ENCODE measurements around the gene KRT85. TPM values are rescaled to one million over a fixed set of nuclear protein-coding genes. Genes with fewer than 3 reads are reported as not detected.
A peak's percentile ranks its signal among the peaks of the same experiment; 100 is the strongest.

The KRT85 gene
- total RNA-seq, 1 experiment from 2014 or later = not detected

DNA sequence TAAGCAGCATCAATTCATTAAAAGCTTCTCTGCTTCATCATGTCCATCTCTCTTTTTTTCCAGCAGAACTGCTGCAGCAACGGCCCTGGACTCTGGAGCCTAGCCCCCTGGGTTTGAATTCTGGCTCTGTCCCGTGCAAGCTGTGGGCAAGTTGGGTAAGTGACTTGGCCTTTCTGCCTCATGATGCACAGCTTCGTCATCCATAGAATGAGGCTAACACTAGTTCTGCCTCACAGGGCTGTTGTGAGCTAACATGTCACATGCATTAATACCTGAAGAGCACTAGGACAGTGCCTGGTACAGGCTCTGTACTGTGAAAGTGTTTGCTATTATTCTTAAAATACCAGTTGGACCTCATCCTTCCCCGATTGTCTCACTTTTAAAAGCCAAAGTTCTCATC lies 34.6 kb upstream of the KRT85 start:
- Histone ChIP-seq H3K36me3 (no peaks in the 10 kb centered on the region), H3K27me3 (peaks cover 10% of the 10 kb centered on the region; the same call in 1 of the 2 replicates), H3K9me3 (replicated peaks) (no peaks in the 10 kb centered on the region), H3K27ac (no peak overlapping the region), H3K4me1 (no peaks in the 10 kb centered on the region), H3K4me3 (no peak overlapping the region)
- DNase-seq = no peak

DNA sequence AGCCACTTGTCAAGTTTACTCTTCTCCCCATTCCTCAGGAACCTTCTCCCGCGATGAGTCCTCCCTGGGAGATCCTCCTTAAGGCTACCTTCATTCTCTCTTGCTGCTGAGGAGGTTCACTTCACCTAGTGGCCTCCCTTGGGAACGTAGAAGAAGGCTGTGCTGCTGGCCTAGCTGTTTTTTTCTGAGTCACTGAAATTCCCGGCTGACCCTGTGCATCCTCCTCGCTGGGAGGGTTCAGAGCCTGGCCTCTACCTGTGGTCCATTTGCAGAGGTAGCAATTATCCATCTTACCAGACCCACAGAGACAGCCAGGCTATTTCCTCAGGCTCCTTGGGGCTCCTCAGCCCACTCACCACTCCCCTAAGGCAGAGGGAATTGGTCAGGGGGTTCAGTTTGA lies 34.2 kb upstream of the KRT85 start:
- Histone ChIP-seq H3K9me3 (replicated peaks) (no peaks in the 10 kb centered on the region), H3K36me3 (no peaks in the 10 kb centered on the region), H3K27ac (no peak overlapping the region), H3K4me3 (no peak overlapping the region), H3K27me3 (peaks cover 10% of the 10 kb centered on the region; the same call in 1 of the 2 replicates), H3K4me1 (no peaks in the 10 kb centered on the region)
- no peak for DNase-seq

DNA sequence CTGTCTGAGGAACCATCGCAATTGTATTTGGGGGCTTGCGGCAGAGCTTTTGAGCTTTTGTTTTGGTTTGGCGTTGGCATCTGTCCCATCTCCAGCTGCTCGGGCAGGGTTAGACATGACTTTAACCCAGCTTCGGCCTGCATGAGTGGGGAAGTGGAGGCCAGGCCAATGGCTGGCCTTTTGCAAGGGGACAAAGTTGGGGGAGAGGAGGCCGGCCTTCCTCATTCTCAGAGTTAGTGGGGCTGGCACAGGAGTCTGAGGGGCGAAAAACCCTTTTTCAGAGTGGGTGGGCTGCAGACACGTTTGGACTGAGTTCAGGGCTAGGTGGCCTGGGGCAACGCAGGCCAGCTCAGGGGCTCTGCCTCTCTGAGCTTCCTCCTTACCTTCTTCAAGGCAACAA lies 33.6 kb upstream of the KRT85 start:
- Histone ChIP-seq H3K27me3 (peaks cover 11% of the 10 kb centered on the region; the same call in 1 of the 2 replicates), H3K4me3 (no peak overlapping the region), H3K4me1 (no peaks in the 10 kb centered on the region)

DNA sequence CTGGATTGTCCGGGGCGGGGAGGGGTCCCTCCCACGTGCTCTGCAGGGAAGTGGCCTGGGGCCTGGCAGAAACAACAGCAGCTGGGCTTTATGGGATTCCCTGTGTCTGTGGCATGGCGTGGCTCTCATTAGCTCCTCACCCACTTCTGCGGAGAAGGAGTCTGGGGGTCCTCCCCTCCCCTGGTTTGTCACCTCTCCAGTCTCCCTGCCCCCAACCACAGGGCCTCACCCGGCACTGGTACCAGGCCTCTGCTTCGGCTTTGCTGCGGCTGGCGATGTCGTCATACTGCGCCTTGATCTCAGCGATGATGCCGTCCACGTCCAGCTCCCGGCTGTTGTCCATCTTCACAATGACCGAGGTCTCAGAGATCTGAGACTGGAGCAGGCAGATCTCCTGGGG lies 32.5 kb upstream of the KRT85 start:
- no peak for DNase-seq
- no peaks in the 10 kb centered on the region for H3K4me1 ChIP-seq
- no peaks in the 10 kb centered on the region for H3K9me3 ChIP-seq (replicated peaks)
- H3K27me3 ChIP-seq = peaks cover 15% of the 10 kb centered on the region; the same call in 1 of the 2 replicates
- no peaks in the 10 kb centered on the region for H3K36me3 ChIP-seq
- no peak overlapping the region for H3K4me3 ChIP-seq
- H3K27ac ChIP-seq = no peak overlapping the region

More for the DNA sequence above, 33.6 kb upstream of the KRT85 start:
- no peak overlapping the region for H3K27ac ChIP-seq
- DNase-seq = no peak
- H3K36me3 ChIP-seq = no peaks in the 10 kb centered on the region
- no peaks in the 10 kb centered on the region for H3K9me3 ChIP-seq (replicated peaks)

- peaks cover 15% of the 10 kb centered on the region; the same call in 1 of the 2 replicates for H3K27me3 ChIP-seq
- H3K27ac ChIP-seq = no peak overlapping the region
- H3K4me3 ChIP-seq = no peak overlapping the region
- H3K36me3 ChIP-seq = no peaks in the 10 kb centered on the region
- H3K9me3 ChIP-seq (replicated peaks) = no peaks in the 10 kb centered on the region
- no peak for DNase-seq
- H3K4me1 ChIP-seq = no peaks in the 10 kb centered on the region
Observed at GRCh38 chr12:52398176-52398575, 30.9 kb upstream of the KRT85 start.

DNA sequence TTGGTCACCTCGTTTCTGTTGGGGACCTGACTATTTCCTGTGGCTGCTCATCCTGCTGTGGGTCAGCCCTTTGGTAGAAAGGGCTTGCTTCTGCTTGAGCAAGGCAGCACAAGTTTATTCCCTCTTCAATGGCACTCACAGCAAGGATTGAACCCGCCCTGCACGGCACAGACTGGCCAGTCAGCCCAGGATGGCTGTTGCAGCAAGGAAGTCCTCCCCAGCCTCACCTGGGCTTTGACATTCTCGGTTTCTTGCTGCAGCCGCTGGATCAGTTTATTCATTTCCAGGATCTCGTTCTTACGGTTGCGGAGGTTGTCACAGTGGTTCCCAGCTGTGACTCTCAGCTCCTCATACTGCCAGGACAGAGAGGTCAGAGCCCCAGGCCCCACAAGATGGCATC lies 29.4 kb upstream of the KRT85 start:
- no peak overlapping the region for H3K27ac ChIP-seq
- H3K36me3 ChIP-seq = no peaks in the 10 kb centered on the region
- no peaks in the 10 kb centered on the region for H3K4me1 ChIP-seq
- peaks cover 12% of the 10 kb centered on the region for H3K27me3 ChIP-seq
- no peak overlapping the region for H3K4me3 ChIP-seq
- no peaks in the 10 kb centered on the region for H3K9me3 ChIP-seq (replicated peaks)
- no peak for DNase-seq

- Histone ChIP-seq H3K36me3 (no peaks in the 10 kb centered on the region), H3K27me3 (peaks cover 16% of the 10 kb centered on the region), H3K4me3 (no peak overlapping the region), H3K4me1 (no peaks in the 10 kb centered on the region), H3K27ac (no peak overlapping the region), H3K9me3 (replicated peaks) (no peaks in the 10 kb centered on the region)
- no peak for DNase-seq
Observed at GRCh38 chr12:52395761-52396434, 28.6 kb upstream of the KRT85 start.

- Histone ChIP-seq H3K4me3 (no peak overlapping the region), H3K4me1 (no peaks in the 10 kb centered on the region), H3K27me3 (peaks cover 16% of the 10 kb centered on the region), H3K36me3 (no peaks in the 10 kb centered on the region), H3K27ac (no peak overlapping the region), H3K9me3 (replicated peaks) (no peaks in the 10 kb centered on the region)
- no peak for DNase-seq
Observed at GRCh38 chr12:52394836-52395405, 27.6 kb upstream of the KRT85 start.

DNA sequence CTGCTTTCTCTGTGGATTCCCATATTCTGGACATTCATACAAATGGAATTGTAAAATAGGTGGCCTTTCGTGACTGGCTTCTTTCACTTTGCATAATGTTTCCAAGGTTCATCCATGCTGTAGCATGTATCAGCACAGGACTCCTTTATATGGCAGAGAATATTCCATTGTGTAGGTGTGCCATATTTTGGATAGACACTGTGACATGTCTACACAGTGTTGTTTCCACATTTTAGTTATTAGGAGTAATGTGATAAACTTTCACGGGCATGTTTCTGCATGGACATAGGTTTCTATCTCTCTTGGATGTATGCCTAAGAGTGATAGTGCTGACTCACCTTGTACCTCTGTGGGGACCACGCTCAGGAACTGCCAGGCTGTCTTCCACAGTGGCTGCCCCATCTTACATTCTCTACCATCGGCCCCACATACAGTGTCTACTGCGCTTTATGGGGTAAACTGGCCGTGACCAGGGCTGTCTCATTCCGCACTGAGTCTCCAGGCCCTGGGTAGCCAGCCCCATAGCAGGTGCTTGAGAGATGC lies 25.3 kb upstream of the KRT85 start:
- Histone ChIP-seq H3K36me3 (no peaks in the 10 kb centered on the region), H3K9me3 (replicated peaks) (no peaks in the 10 kb centered on the region), H3K4me1 (no peaks in the 10 kb centered on the region), H3K27ac (no peak overlapping the region), H3K4me3 (no peak overlapping the region), H3K27me3 (peaks cover 16% of the 10 kb centered on the region)
- DNase-seq = no peak

DNA sequence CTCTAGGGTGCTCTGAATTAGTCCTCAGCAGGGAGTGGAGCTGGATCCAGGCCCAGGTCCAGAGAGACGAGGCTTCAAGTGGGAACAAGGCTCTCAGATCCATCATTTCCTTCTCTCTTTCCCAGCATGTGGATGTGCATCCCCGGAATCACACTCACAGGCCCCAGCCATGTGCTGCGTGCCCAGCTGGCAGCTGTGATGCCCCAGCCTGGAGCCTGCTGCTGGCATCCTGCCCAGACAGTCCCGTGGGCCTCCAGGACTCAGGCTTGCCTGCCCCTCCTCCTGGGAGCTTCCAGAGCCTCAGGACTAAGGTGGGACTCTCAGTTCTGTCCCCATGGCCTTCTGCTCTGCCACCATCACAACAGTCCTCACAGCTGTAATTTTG lies 24.3 kb upstream of the KRT85 start:
- peaks cover 11% of the 10 kb centered on the region for H3K27me3 ChIP-seq
- H3K36me3 ChIP-seq = no peaks in the 10 kb centered on the region
- no peaks in the 10 kb centered on the region for H3K4me1 ChIP-seq
- no peaks in the 10 kb centered on the region for H3K9me3 ChIP-seq (replicated peaks)
- DNase-seq = peak; percentile 37 to 45
- no peak overlapping the region for H3K27ac ChIP-seq
- no peak overlapping the region for H3K4me3 ChIP-seq

GRCh38 chr12:52390739-52391617 lies 23.7 kb upstream of the KRT85 start:
- no peak overlapping the region for H3K4me3 ChIP-seq
- H3K36me3 ChIP-seq = no peaks in the 10 kb centered on the region
- DNase-seq = peak in 1 of 2 experiments; percentile 25
- H3K27ac ChIP-seq = no peak overlapping the region
- H3K4me1 ChIP-seq = no peaks in the 10 kb centered on the region
- H3K9me3 ChIP-seq (replicated peaks) = no peaks in the 10 kb centered on the region
- peaks cover 12% of the 10 kb centered on the region for H3K27me3 ChIP-seq

- H3K27ac ChIP-seq = no peak overlapping the region
Observed at GRCh38 chr12:52389313-52390207, 22.3 kb upstream of the KRT85 start.

DNA sequence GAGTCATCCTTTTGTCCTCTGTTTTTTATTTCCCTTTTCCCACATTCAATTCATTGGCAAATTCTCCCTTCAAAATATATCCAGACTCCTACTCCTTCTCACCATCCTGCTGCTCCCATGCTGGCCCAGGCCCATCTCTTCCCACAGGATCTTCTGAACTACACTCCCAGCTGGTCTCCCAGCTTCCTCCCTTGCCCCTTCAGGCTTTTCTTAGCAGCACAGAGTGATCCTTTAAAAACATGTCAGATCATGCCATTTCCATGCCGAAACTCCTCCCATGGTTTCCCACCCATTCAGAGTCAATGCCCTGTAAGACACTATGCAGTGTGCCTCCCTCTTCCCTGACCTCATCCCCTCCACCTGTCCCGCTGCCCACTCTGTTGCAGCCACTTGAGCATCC lies 20.6 kb upstream of the KRT85 start:
- no peaks in the 10 kb centered on the region for H3K9me3 ChIP-seq (replicated peaks)
- DNase-seq = no peak
- no peaks in the 10 kb centered on the region for H3K4me1 ChIP-seq
- H3K4me3 ChIP-seq = no peak overlapping the region
- H3K27me3 ChIP-seq = peaks cover 11% of the 10 kb centered on the region
- no peaks in the 10 kb centered on the region for H3K36me3 ChIP-seq
- H3K27ac ChIP-seq = no peak overlapping the region

More at GRCh38 chr12:52389313-52390207, 22.3 kb upstream of the KRT85 start:
- H3K4me3 ChIP-seq = no peak overlapping the region
- peaks cover 11% of the 10 kb centered on the region for H3K27me3 ChIP-seq
- no peaks in the 10 kb centered on the region for H3K4me1 ChIP-seq
- no peaks in the 10 kb centered on the region for H3K9me3 ChIP-seq (replicated peaks)
- H3K36me3 ChIP-seq = no peaks in the 10 kb centered on the region
- no peak for DNase-seq

GRCh38 chr12:52385226-52385702 lies 18.0 kb upstream of the KRT85 start, which contains the start of gene KRT84:
KRT84 (minus strand) TSS chr12:52385652; CDS start chr12:52385585, 67 bp downstream.
- H3K27me3 ChIP-seq = peaks cover 6% of the 10 kb centered on the region; the same call in 1 of the 2 replicates

More at GRCh38 chr12:52385226-52385702, 18.0 kb upstream of the KRT85 start, which contains the start of gene KRT84:
- Histone ChIP-seq H3K27ac (no peak within 1 kb of the TSS), H3K4me3 (no peak within 1 kb of the TSS), H3K4me1 (no peaks in the 10 kb centered on the region), H3K36me3 (no peaks in the 10 kb centered on the region), H3K9me3 (replicated peaks) (no peaks in the 10 kb centered on the region)
- no peak for DNase-seq
